HCEC 1CT (cell line): ENCODE results near the gene SIT1.

Experiments used
- DNase-seq: peaks from one replicate; pipeline ENCODE4 v3.0.0-alpha.2; 2017

The SIT1 gene

GRCh38 chr9:35682051-35682450, 31.3 kb upstream of the SIT1 start:
- peak; percentile 52 for DNase-seq

- no peak for DNase-seq
These were observed 30.7 kb upstream of the SIT1 start for GRCh38 chr9:35681341-35682002.

- no peak for DNase-seq
These were observed 29.8 kb upstream of the SIT1 start for GRCh38 chr9:35680331-35681105.

GRCh38 chr9:35679766-35680330, 29.1 kb upstream of the SIT1 start:
- DNase-seq = no peak

GRCh38 chr9:35679091-35679490, 28.4 kb upstream of the SIT1 start:
- DNase-seq = no peak

GRCh38 chr9:35675732-35676392, 25.1 kb upstream of the SIT1 start:
- no peak for DNase-seq

GRCh38 chr9:35675204-35675603, 24.5 kb upstream of the SIT1 start:
- DNase-seq = no peak

- no peak for DNase-seq
These were observed 23.3 kb upstream of the SIT1 start for GRCh38 chr9:35674025-35674361.

- DNase-seq = no peak
These were observed 22.6 kb upstream of the SIT1 start, which contains the start of gene CA9 for GRCh38 chr9:35673132-35674024. Gene CA9 (plus strand): TSS chr9:35673928. CDS start chr9:35673960, 32 bp downstream.

- DNase-seq = peak; percentile 70
These were observed 18.8 kb upstream of the SIT1 start for GRCh38 chr9:35669331-35670145.

GRCh38 chr9:35667939-35668338, 17.2 kb upstream of the SIT1 start:
- no peak for DNase-seq

GRCh38 chr9:35666549-35666948, 15.8 kb upstream of the SIT1 start:
- no peak for DNase-seq

GRCh38 chr9:35666045-35666444, 15.3 kb upstream of the SIT1 start:
- DNase-seq = no peak

GRCh38 chr9:35665471-35665818, 14.7 kb upstream of the SIT1 start:
- no peak for DNase-seq

- DNase-seq = peak; percentile 83
These were observed 14.1 kb upstream of the SIT1 start, which contains the start of gene ARHGEF39 for GRCh38 chr9:35664531-35665470. Gene ARHGEF39 (minus strand): TSS chr9:35665195. CDS start chr9:35665169, 26 bp downstream.

- no peak for DNase-seq
These were observed 11.7 kb upstream of the SIT1 start for GRCh38 chr9:35662437-35662836.

- DNase-seq = no peak
These were observed 11.1 kb upstream of the SIT1 start for GRCh38 chr9:35661756-35662350.

GRCh38 chr9:35660966-35661415, 10.3 kb upstream of the SIT1 start:
- peak; percentile 64 for DNase-seq

GRCh38 chr9:35659340-35659739, 8.6 kb upstream of the SIT1 start:
- peak; percentile 56 for DNase-seq

- peak; percentile 80 for DNase-seq
These were observed 8.2 kb upstream of the SIT1 start for GRCh38 chr9:35658968-35659220.
